NCI-H510A treated with DMSO at 0.1 percent for 48 hours (cell line): ENCODE measurements around the gene POTEB.
"Not testable (repeated sequence)": the region's sequence is repeated elsewhere in the genome, so short reads cannot be mapped to it uniquely, and the experiment has no call there.

Experiments used
- DNase-seq: peaks from one replicate; lab custom pipeline; 2025; lab: John Stamatoyannopoulos, UW

The POTEB gene

GRCh38 chr15:21877635-21878034, at the start of gene POTEB:
TSS of gene POTEB (minus strand) at chr15:21877735. CDS start at chr15:21877246, 489 bp downstream.
- DNase-seq: not testable (repeated sequence)

- not testable (repeated sequence) for DNase-seq
Measured at GRCh38 chr15:21890955-21891354, 13.4 kb upstream of the POTEB start.

GRCh38 chr15:21889542-21889941, 12.0 kb upstream of the POTEB start:
- DNase-seq: not testable (repeated sequence)

GRCh38 chr15:21838831-21839230, 38.7 kb downstream of the POTEB start:
- DNase-seq: not testable (repeated sequence)
